H9 (cell line): ENCODE results near the gene CERS4. TPM values are rescaled to one million over a fixed set of nuclear protein-coding genes. Genes with fewer than 3 reads are reported as not detected.

Source experiments
- DNase-seq: peaks from one replicate; pipeline ENCODE4 v3.0.0-alpha.2; 2017
- H2AFZ ChIP-seq: one replicate; pipeline ENCODE4 v1.6.1; 2013; ENCODE audit warnings: mild to moderate bottlenecking, low read length, control low read depth, moderate library complexity
- H2AK5ac ChIP-seq: 2 replicates; pipeline ENCODE4 v1.6.1; 2013; ENCODE audit warnings: low read length, control low read depth, mixed read lengths; ENCODE audit not compliant: insufficient read length
- H2BK120ac ChIP-seq: one replicate; pipeline ENCODE4 v1.6.1; 2013; ENCODE audit warnings: low read depth, mild to moderate bottlenecking, low read length, control low read depth, inconsistent platforms; ENCODE audit not compliant: poor library complexity, severe bottlenecking
- H2BK12ac ChIP-seq: 2 replicates; pipeline ENCODE4 v1.6.1; 2013; ENCODE audit warnings: low read length, control low read depth, mixed read lengths, low read depth; ENCODE audit not compliant: insufficient read length
- H2BK15ac ChIP-seq: 2 replicates; pipeline ENCODE4 v1.6.1; 2013; ENCODE audit warnings: low read depth, low read length, control low read depth
- H2BK20ac ChIP-seq: one replicate; pipeline ENCODE4 v1.6.1; 2013; ENCODE audit warnings: low read depth, mild to moderate bottlenecking, low read length, control low read depth, inconsistent platforms; ENCODE audit not compliant: poor library complexity, severe bottlenecking
- H2BK5ac ChIP-seq: 2 replicates; pipeline ENCODE4 v1.6.1; 2013; ENCODE audit warnings: low read length, control low read depth, mixed read lengths; ENCODE audit not compliant: insufficient read length
- H3K14ac ChIP-seq: 2 replicates; pipeline ENCODE4 v1.6.1; 2013; ENCODE audit warnings: low read length, control low read depth; ENCODE audit not compliant: insufficient read depth
- H3K18ac ChIP-seq: 2 replicates; pipeline ENCODE4 v1.6.1; 2013; ENCODE audit warnings: low read depth, mild to moderate bottlenecking, mixed read lengths, low read length, control low read depth; ENCODE audit not compliant: insufficient read length
- H3K23ac ChIP-seq: 2 replicates; pipeline ENCODE4 v1.6.1; 2013; ENCODE audit warnings: low read length, control low read depth, mixed read lengths, low read depth; ENCODE audit not compliant: insufficient read length
- H3K23me2 ChIP-seq: 2 replicates; pipeline ENCODE4 v1.6.1; 2013; ENCODE audit warnings: low read depth, mild to moderate bottlenecking, mixed read lengths, low read length, control low read depth; ENCODE audit not compliant: insufficient read length, poor library complexity, severe bottlenecking
- H3K27ac ChIP-seq: 2 replicates; pipeline ENCODE4 v1.5.1; 2013; ENCODE audit warnings: low read length, control low read depth, mixed read lengths, low read depth; ENCODE audit not compliant: insufficient read length
- H3K27me3 ChIP-seq: 2 replicates; pipeline ENCODE4 v1.6.1; 2013; ENCODE audit warnings: low read length, control low read depth, inconsistent platforms; ENCODE audit not compliant: insufficient read depth
- H3K4ac ChIP-seq: 2 replicates; pipeline ENCODE4 v1.6.1; 2013; ENCODE audit warnings: low read depth, mild to moderate bottlenecking, control low read depth, inconsistent platforms, low read length, moderate library complexity
- H3K4me1 ChIP-seq: 2 replicates; pipeline ENCODE4 v1.6.1; 2013; ENCODE audit warnings: low read length, control low read depth, inconsistent platforms; ENCODE audit not compliant: insufficient read depth
- H3K4me2 ChIP-seq: 2 replicates; pipeline ENCODE4 v1.6.1; 2013; ENCODE audit warnings: low read length, control low read depth, mixed read lengths; ENCODE audit not compliant: insufficient read length, insufficient read depth
- H3K56ac ChIP-seq: 2 replicates; pipeline ENCODE4 v1.6.1; 2013; ENCODE audit warnings: low read depth, mild to moderate bottlenecking, mixed read lengths, low read length, control low read depth; ENCODE audit not compliant: insufficient read length
- H3K79me1 ChIP-seq: 2 replicates; pipeline ENCODE4 v1.6.1; 2013; ENCODE audit warnings: low read depth, mild to moderate bottlenecking, moderate library complexity, low read length, control low read depth, inconsistent platforms; ENCODE audit not compliant: insufficient read depth, poor library complexity, severe bottlenecking
- H3K79me2 ChIP-seq: 2 replicates; pipeline ENCODE4 v1.6.1; 2013; ENCODE audit warnings: low read length, control low read depth, inconsistent platforms; ENCODE audit not compliant: insufficient read depth
- H3K9ac ChIP-seq: 2 replicates; pipeline ENCODE4 v1.6.1; 2013; ENCODE audit warnings: low read length, control low read depth, mixed read lengths; ENCODE audit not compliant: insufficient read length; ENCODE audit errors: extremely low read depth
- H3K9me3 ChIP-seq: one replicate; pipeline ENCODE4 v1.6.1; 2013; ENCODE audit warnings: low read depth, low read length, inconsistent platforms; ENCODE audit not compliant: control insufficient read depth
- H3T11ph ChIP-seq: one replicate; pipeline ENCODE4 v1.6.1; 2013; ENCODE audit warnings: mild to moderate bottlenecking, low read length, control low read depth, inconsistent platforms
- H4K20me1 ChIP-seq: one replicate; pipeline ENCODE4 v1.6.1; 2013; ENCODE audit not compliant: control insufficient read depth, insufficient read length, insufficient read depth
- H4K5ac ChIP-seq: 2 replicates; pipeline ENCODE4 v1.6.1; 2013; ENCODE audit warnings: low read depth, mild to moderate bottlenecking, mixed read lengths, low read length, control low read depth; ENCODE audit not compliant: insufficient read length
- H4K8ac ChIP-seq: replicated peaks from 2 replicates; pipeline ENCODE4 v1.6.1; 2013; ENCODE audit warnings: low read length, control low read depth, mixed read lengths, low read depth; ENCODE audit not compliant: insufficient read length
- H4K91ac ChIP-seq: 2 replicates; pipeline ENCODE4 v1.6.1; 2013; ENCODE audit warnings: low read depth, mild to moderate bottlenecking, moderate library complexity, mixed read lengths, low read length, control low read depth; ENCODE audit not compliant: insufficient read length
- H3K27ac Mint-ChIP-seq, 3 experiments: 2 replicates in 2 of 3; 3 replicates in 1 of 3; pipeline ENCODE4 v1.8.0; 2020 to 2021; ENCODE audit warnings: mixed read lengths in 3 of 3, mild to moderate bottlenecking in 1 of 3, moderate library complexity in 1 of 3
- H3K27me3 Mint-ChIP-seq: 2 replicates; pipeline ENCODE4 v1.8.0; 2021; ENCODE audit warnings: low read depth, mild to moderate bottlenecking, moderate library complexity, mixed read lengths
- H3K36me3 Mint-ChIP-seq, 3 experiments: 2 replicates in 2 of 3; 3 replicates in 1 of 3; pipeline ENCODE4 v1.8.0; 2020 to 2021; ENCODE audit warnings: low read depth in 3 of 3, mixed read lengths in 3 of 3; ENCODE audit not compliant: insufficient read depth in 1 of 3
- H3K4me1 Mint-ChIP-seq, 2 experiments: 2 replicates each; pipeline ENCODE4 v1.8.0; 2020; ENCODE audit warnings: mixed read lengths in 2 of 2
- H3K4me3 Mint-ChIP-seq, 2 experiments: 2 replicates in 1 of 2; 3 replicates in 1 of 2; pipeline ENCODE4 v1.8.0; 2020 to 2021; ENCODE audit warnings: mild to moderate bottlenecking in 2 of 2, mixed read lengths in 2 of 2, moderate library complexity in 1 of 2
- H3K9me3 Mint-ChIP-seq, 2 experiments: 2 replicates in 1 of 2; 3 replicates in 1 of 2; pipeline ENCODE4 v1.8.0; 2020; ENCODE audit warnings: mild to moderate bottlenecking in 2 of 2, mixed read lengths in 2 of 2, moderate library complexity in 1 of 2
- WGBS: extraction: QIAGEN DNeasy Blood & Tissue Kit; methylation state at CpG from one replicate; pipeline ENCODE4 v1.1.7; 2013; ENCODE audit warnings: missing lambda C conversion rate, low lambda C conversion rate, mixed read lengths; ENCODE audit not compliant: insufficient read length; ENCODE audit errors: extremely low coverage; 5-methylcytosine and 5-hydroxymethylcytosine counted together
- total RNA-seq: library from RNA; stranded (reverse); gene quantifications from 2 replicates; pipeline ENCODE4 v1.2.1, GENCODE V29; 2021
- TF ChIP-seq, protein P1 (sequence below): fragments of 200-600 bp; sonication (generic); conservative IDR thresholded peaks from 3 replicates; pipeline ENCODE4 v1.8.0; 2021; ENCODE audit warnings: antibody characterized with exemption, mild to moderate bottlenecking

The CERS4 gene
- total RNA-seq, 1 experiment from 2014 or later: 62.6 TPM

DNA sequence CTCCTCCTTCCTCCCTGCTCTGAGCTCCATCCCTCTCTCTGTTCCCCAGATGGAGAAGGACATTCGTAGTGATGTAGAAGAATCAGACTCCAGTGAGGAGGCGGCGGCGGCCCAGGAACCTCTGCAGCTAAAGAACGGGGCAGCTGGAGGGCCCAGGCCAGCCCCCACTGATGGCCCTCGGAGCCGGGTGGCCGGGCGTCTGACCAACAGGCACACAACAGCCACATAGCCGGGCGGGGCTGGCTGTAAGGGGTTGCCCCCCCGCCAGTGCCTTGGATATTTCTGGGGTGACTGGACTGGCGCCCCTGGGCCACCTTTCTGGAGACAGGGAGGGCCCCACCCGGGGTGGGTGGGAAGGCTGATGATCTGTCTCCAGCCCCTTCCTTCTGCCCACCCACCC is 52.7 kb downstream of the CERS4 start:
- H2AK5ac ChIP-seq: no peak overlapping the region
- H3K9me3 Mint-ChIP-seq: peaks cover 0 to 3% of the 10 kb centered on the region in 2 experiments; a peak in 1 of 5 replicates
- no peak overlapping the region for H3K18ac ChIP-seq
- no peak overlapping the region for H3K23ac ChIP-seq
- no peak overlapping the region for H3K14ac ChIP-seq
- no peak overlapping the region for H3K4ac ChIP-seq
- no peaks in the 10 kb centered on the region for H3K27me3 Mint-ChIP-seq
- no peak overlapping the region for H2BK120ac ChIP-seq
- no peaks in the 10 kb centered on the region for H3K27me3 ChIP-seq
- H4K20me1 ChIP-seq: no peaks in the 10 kb centered on the region
- H2AFZ ChIP-seq: no peak overlapping the region
- no peak for DNase-seq
- H2BK15ac ChIP-seq: no peak overlapping the region
- H2BK20ac ChIP-seq: no peak overlapping the region
- no peaks in the 10 kb centered on the region for H3K79me2 ChIP-seq
- no peak overlapping the region for H3K27ac ChIP-seq
- H3K23me2 ChIP-seq: no peaks in the 10 kb centered on the region
- no peak overlapping the region for H3K56ac ChIP-seq
- H4K91ac ChIP-seq: no peak overlapping the region
- H3K79me1 ChIP-seq: no peaks in the 10 kb centered on the region
- H3K27ac Mint-ChIP-seq: no peak overlapping the region
- H4K8ac ChIP-seq: no peak overlapping the region
- no peak overlapping the region for H3T11ph ChIP-seq
- H2BK12ac ChIP-seq: no peak overlapping the region
- TF ChIP-seq, protein P1, sequence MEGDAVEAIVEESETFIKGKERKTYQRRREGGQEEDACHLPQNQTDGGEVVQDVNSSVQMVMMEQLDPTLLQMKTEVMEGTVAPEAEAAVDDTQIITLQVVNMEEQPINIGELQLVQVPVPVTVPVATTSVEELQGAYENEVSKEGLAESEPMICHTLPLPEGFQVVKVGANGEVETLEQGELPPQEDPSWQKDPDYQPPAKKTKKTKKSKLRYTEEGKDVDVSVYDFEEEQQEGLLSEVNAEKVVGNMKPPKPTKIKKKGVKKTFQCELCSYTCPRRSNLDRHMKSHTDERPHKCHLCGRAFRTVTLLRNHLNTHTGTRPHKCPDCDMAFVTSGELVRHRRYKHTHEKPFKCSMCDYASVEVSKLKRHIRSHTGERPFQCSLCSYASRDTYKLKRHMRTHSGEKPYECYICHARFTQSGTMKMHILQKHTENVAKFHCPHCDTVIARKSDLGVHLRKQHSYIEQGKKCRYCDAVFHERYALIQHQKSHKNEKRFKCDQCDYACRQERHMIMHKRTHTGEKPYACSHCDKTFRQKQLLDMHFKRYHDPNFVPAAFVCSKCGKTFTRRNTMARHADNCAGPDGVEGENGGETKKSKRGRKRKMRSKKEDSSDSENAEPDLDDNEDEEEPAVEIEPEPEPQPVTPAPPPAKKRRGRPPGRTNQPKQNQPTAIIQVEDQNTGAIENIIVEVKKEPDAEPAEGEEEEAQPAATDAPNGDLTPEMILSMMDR: no peak
- no peaks in the 10 kb centered on the region for H3K4me1 ChIP-seq
- H3K4me1 Mint-ChIP-seq: peaks cover 14 to 28% of the 10 kb centered on the region in 2 experiments
- H2BK5ac ChIP-seq: no peak overlapping the region
- H3K36me3 Mint-ChIP-seq: peaks cover 14 to 42% (median 36%) of the 10 kb centered on the region in 3 experiments
- H3K9me3 ChIP-seq: no peaks in the 10 kb centered on the region
- H3K4me2 ChIP-seq: no peak overlapping the region
- no peak overlapping the region for H3K9ac ChIP-seq
- no CpG with 5 or more reads among the region's 14 CpGs for WGBS
- no peak overlapping the region for H3K4me3 Mint-ChIP-seq
- no peak overlapping the region for H4K5ac ChIP-seq
